Fibroblast of villous mesenchyme (primary cell): Measurements from ENCODE around the gene AMPH. TPM values are rescaled to one million over a fixed set of nuclear protein-coding genes. Genes with fewer than 3 reads are reported as not detected.
A peak's percentile ranks its signal among the peaks of the same experiment; 100 is the strongest.
"Not testable (repeated sequence)": the region's sequence is repeated elsewhere in the genome, so short reads cannot be mapped to it uniquely, and the experiment has no call there.

Experiments
- DNase-seq: peaks from one replicate; pipeline ENCODE4 v3.0.0-alpha.2; 2010; ENCODE audit warnings: low read depth
- H3K4me3 ChIP-seq: 2 replicates; pipeline ENCODE4 v1.5.1; 2011; ENCODE audit warnings: low read depth, mild to moderate bottlenecking, low read length
- CTCF ChIP-seq: IDR thresholded peaks from 2 replicates; pipeline ENCODE4 v1.5.1; 2012; ENCODE audit warnings: low read depth, mild to moderate bottlenecking, low read length; ENCODE audit not compliant: insufficient read depth
- total RNA-seq: library from RNA; depleted of rRNA; stranded (reverse); fragments of >200 nt; gene quantifications from 2 replicates; pipeline ENCODE4 v1.2.3, GENCODE V29; 2012

AMPH gene
- total RNA-seq, 1 donor: 0.86 TPM

- peak; percentile 65 for TF ChIP-seq CTCF
- DNase-seq, H3K4me3 ChIP-seq: not testable (repeated sequence)
Measured at GRCh38 chr7:38363379-38363778, 267.8 kb downstream of the AMPH start.

GRCh38 chr7:38362611-38363237 is 268.4 kb downstream of the AMPH start:
- not testable (repeated sequence) for DNase-seq, H3K4me3 ChIP-seq

- no peak for TF ChIP-seq CTCF
- no peak overlapping the region for H3K4me3 ChIP-seq
- DNase-seq: no peak
Measured at GRCh38 chr7:38360776-38361175, 270.4 kb downstream of the AMPH start.

- DNase-seq: not testable (repeated sequence)
Measured at GRCh38 chr7:38359071-38359601, 272.0 kb downstream of the AMPH start.

GRCh38 chr7:38358273-38358831 is 272.8 kb downstream of the AMPH start:
- not testable (repeated sequence) for DNase-seq, H3K4me3 ChIP-seq

More at GRCh38 chr7:38359071-38359601, 272.0 kb downstream of the AMPH start:
- TF ChIP-seq CTCF: peak; percentile 41
- not testable (repeated sequence) for H3K4me3 ChIP-seq

- DNase-seq: peak; percentile 39
- TF ChIP-seq CTCF: peak; percentile 75
- H3K4me3 ChIP-seq: not testable (repeated sequence)
Measured at GRCh38 chr7:38354271-38354851, 276.8 kb downstream of the AMPH start.

- H3K4me3 ChIP-seq, DNase-seq: not testable (repeated sequence)
Measured at GRCh38 chr7:38353431-38353881, 277.7 kb downstream of the AMPH start.

- TF ChIP-seq CTCF: no peak
- no peak for DNase-seq
- H3K4me3 ChIP-seq: no peak overlapping the region
Measured at GRCh38 chr7:38351601-38352000, 279.6 kb downstream of the AMPH start.

GRCh38 chr7:38350777-38351176 is 280.4 kb downstream of the AMPH start:
- not testable (repeated sequence) for H3K4me3 ChIP-seq, DNase-seq
